Right lobe of liver (tissue), 6 donors: ENCODE data around the gene IRF8. TPM values are rescaled to one million over a fixed set of nuclear protein-coding genes. Genes with fewer than 3 reads are reported as not detected.
"Not testable (repeated sequence)": the region's sequence is repeated elsewhere in the genome, so short reads cannot be mapped to it uniquely, and the experiment has no call there.

ENCODE experiments used
- ATAC-seq, 4 donors: fragments of 200-7000 bp; cut with Tn5 transposase; one replicate each; pipeline ENCODE4 v1.9.1; 2020; ENCODE audit warnings: mild to moderate bottlenecking in 4 of 4, moderate library complexity in 4 of 4
- DNase-seq, 3 donors: peaks; one replicate each; pipeline ENCODE4 v3.0.0-alpha.2; 2020
- H3K27ac ChIP-seq, 3 donors: fragments of 200-600 bp; one replicate each; pipeline ENCODE4 v1.8.0; 2022
- H3K27me3 ChIP-seq, 2 donors: fragments of 200-600 bp; one replicate each; pipeline ENCODE4 v1.8.0; 2022
- H3K36me3 ChIP-seq, 4 donors: fragments of 200-600 bp; sonication (generic) in 1 of 4; one replicate each; pipeline versions ENCODE4 v1.5.1 to v1.8.0; 2017 to 2022; ENCODE audit warnings: control low read depth in 1 of 4
- H3K4me1 ChIP-seq, 4 donors: fragments of 200-600 bp; sonication (generic) in 1 of 4; one replicate each; pipeline versions ENCODE4 v1.5.1 to v1.8.0; 2017 to 2022; ENCODE audit warnings: control low read depth in 1 of 4
- H3K4me3 ChIP-seq, 3 donors: fragments of 200-600 bp; one replicate each; pipeline ENCODE4 v1.8.0; 2022
- H3K9me3 ChIP-seq, 4 donors: fragments of 200-600 bp; sonication (generic) in 1 of 4; one replicate each; pipeline versions ENCODE4 v1.5.1 to v1.8.0; 2017 to 2022; ENCODE audit warnings: control low read depth in 1 of 4
- POLR2A ChIP-seq: fragments of 450-650 bp; IDR thresholded peaks from one replicate; pipeline ENCODE4 v1.6.1; 2017; ENCODE audit warnings: antibody characterized with exemption, mild to moderate bottlenecking
- WGBS: methylation state at CpG from one replicate; pipeline ENCODE4 v1.1.6; 2018; ENCODE audit warnings: low coverage, low lambda C conversion rate; ENCODE audit not compliant: insufficient coverage; ENCODE audit errors: missing lambda C conversion rate; 5-methylcytosine and 5-hydroxymethylcytosine counted together
- intact Hi-C, 2 donors: fragments of 100-400 bp; cut with DNase I; formaldehyde crosslinking; loops; one replicate each; pipeline versions ENCODE4 v1.11.2 to v1.14.1; 2022
- total RNA-seq, 6 experiments: library from RNA; depleted of rRNA in 2 of 6; stranded (reverse); fragments of >200 nt in 2 of 6; fragmentation: NEBNext Ultra II Directional in 3 of 6; extraction: Animal tissue kit (Norgen Biotek cat#: 25700) in 3 of 6; gene quantifications; one replicate each; pipeline versions ENCODE4 v1.1.0 to v1.2.4, GENCODE V29; 2016 to 2023
- TF ChIP-seq, protein P1 (sequence below), 4 donors: fragments of 200-600 bp in 3 of 4; fragments of 450-650 bp in 1 of 4; IDR thresholded peaks; one replicate each; pipeline versions ENCODE4 v1.5.1 to v1.8.0; 2016 to 2022; ENCODE audit warnings: antibody characterized with exemption in 4 of 4, mild to moderate bottlenecking in 2 of 4
- donor health status: DM: no; HTN: yes; CAD: no.
- donor health status: DM: no; HTN: no; CAD: no.
- donor health status: DM: no; HTN: no; CAD: no.
- donor health status: DM: no; HTN: yes; CAD: no.
- donor health status: DM: no; HTN: yes; CAD: no.

The IRF8 gene
- total RNA-seq, 6 experiments from 2014 or later = 4.8 to 19.6 (median 14.6) TPM

- H3K27ac ChIP-seq = no peak overlapping the region
- H3K4me1 ChIP-seq = peaks cover 0 to 29% (median 6%) of the 10 kb centered on the region in 4 donors
- intact Hi-C loops = no loop called here
Measured at GRCh38 chr16:85903559-85903958, 4.6 kb downstream of the IRF8 start.

GRCh38 chr16:85905110-85906095 lies 6.4 kb downstream of the IRF8 start:
- no peaks in the 10 kb centered on the region for H3K27me3 ChIP-seq
- TF ChIP-seq, protein P1, sequence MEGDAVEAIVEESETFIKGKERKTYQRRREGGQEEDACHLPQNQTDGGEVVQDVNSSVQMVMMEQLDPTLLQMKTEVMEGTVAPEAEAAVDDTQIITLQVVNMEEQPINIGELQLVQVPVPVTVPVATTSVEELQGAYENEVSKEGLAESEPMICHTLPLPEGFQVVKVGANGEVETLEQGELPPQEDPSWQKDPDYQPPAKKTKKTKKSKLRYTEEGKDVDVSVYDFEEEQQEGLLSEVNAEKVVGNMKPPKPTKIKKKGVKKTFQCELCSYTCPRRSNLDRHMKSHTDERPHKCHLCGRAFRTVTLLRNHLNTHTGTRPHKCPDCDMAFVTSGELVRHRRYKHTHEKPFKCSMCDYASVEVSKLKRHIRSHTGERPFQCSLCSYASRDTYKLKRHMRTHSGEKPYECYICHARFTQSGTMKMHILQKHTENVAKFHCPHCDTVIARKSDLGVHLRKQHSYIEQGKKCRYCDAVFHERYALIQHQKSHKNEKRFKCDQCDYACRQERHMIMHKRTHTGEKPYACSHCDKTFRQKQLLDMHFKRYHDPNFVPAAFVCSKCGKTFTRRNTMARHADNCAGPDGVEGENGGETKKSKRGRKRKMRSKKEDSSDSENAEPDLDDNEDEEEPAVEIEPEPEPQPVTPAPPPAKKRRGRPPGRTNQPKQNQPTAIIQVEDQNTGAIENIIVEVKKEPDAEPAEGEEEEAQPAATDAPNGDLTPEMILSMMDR (IDR thresholded peaks at IDR 0.05) = no peak
- TF ChIP-seq POLR2A = no peak
- intact Hi-C loops = no loop called here
- peaks cover 0 to 29% (median 6%) of the 10 kb centered on the region in 4 donors for H3K4me1 ChIP-seq
- H3K36me3 ChIP-seq = peaks cover 0 to 27% (median 12%) of the 10 kb centered on the region in 4 donors
- H3K27ac ChIP-seq = peak overlapping the region in 1 of 3 donors; percentile 81
- no peaks in the 10 kb centered on the region for H3K9me3 ChIP-seq
- DNase-seq = no peak
- 72% methylated on average over 15 of the region's 20 CpGs for WGBS
- H3K4me3 ChIP-seq = no peak overlapping the region
- ATAC-seq = no peak

More at GRCh38 chr16:85903559-85903958, 4.6 kb downstream of the IRF8 start:
- Histone ChIP-seq H3K4me3 (no peak overlapping the region), H3K9me3 (no peaks in the 10 kb centered on the region), H3K36me3 (peaks cover 0 to 9% (median 3%) of the 10 kb centered on the region in 4 donors), H3K27me3 (no peaks in the 10 kb centered on the region)
- no peak for TF ChIP-seq POLR2A
- DNase-seq (no peak), ATAC-seq (no peak)
- 77% methylated on average over 5 of the region's 6 CpGs for WGBS

- DNase-seq (peak; percentile 84 to 95 (median 92)), ATAC-seq (peak; percentile 82 to 89 (median 87))
- WGBS = 25% methylated on average over 4 of the region's 13 CpGs
- H3K36me3 ChIP-seq = peaks cover 0 to 33% (median 16%) of the 10 kb centered on the region in 4 donors
- TF ChIP-seq, protein P1 (IDR thresholded peaks at IDR 0.05) = no peak
- no peak for TF ChIP-seq POLR2A
- peaks cover 0 to 27% (median 6%) of the 10 kb centered on the region in 4 donors for H3K4me1 ChIP-seq
- no peaks in the 10 kb centered on the region for H3K27me3 ChIP-seq
- H3K27ac ChIP-seq = peak overlapping the region in 2 of 3 donors; percentile 54 to 81
- no peaks in the 10 kb centered on the region for H3K9me3 ChIP-seq
- intact Hi-C loops = no loop called here
- H3K4me3 ChIP-seq = no peak overlapping the region
Measured at GRCh38 chr16:85906349-85906748, 7.4 kb downstream of the IRF8 start.

DNA sequence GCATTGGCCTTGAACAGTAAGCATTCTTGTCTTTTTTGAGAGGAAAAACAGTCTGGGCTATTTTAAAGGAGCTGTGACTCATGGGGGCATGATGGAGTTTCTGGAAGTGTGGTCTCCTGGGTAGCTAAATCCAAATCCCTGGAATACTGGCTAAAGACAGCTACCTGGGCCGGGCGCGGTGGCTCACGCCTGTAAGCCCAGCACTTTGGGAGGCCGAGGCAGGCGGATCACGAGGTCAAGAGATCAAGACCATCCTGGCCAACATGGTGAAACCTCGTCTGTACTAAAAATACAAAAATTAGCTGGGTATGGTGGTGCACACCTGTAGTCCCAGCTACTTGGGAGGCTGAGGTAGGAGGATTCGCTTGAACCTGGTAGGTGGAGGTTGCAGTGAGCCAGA lies 8.3 kb downstream of the IRF8 start:
- H3K4me1 ChIP-seq = peaks cover 0 to 25% (median 6%) of the 10 kb centered on the region in 4 donors
- H3K27ac ChIP-seq, H3K9me3 ChIP-seq, intact Hi-C loops, DNase-seq, H3K27me3 ChIP-seq, ATAC-seq, H3K4me3 ChIP-seq: not testable (repeated sequence)
- H3K36me3 ChIP-seq = peaks cover 0 to 34% (median 17%) of the 10 kb centered on the region in 4 donors
- 93% methylated on average over 9 of the region's 9 CpGs for WGBS

- Histone ChIP-seq H3K36me3 (peaks cover 0 to 34% (median 15%) of the 10 kb centered on the region in 4 donors), H3K27ac (peak overlapping the region in 1 of 3 donors; percentile 21), H3K4me3 (no peak overlapping the region), H3K4me1 (peaks cover 0 to 24% (median 0%) of the 10 kb centered on the region in 4 donors), H3K9me3 (no peaks in the 10 kb centered on the region), H3K27me3 (no peaks in the 10 kb centered on the region)
- 59% methylated on average over 3 of the region's 3 CpGs for WGBS
- DNase-seq (no peak), ATAC-seq (no peak)
- TF ChIP-seq, protein P1 (IDR thresholded peaks at IDR 0.05) = no peak
- TF ChIP-seq POLR2A = no peak
- intact Hi-C loops = no loop called here
Measured at GRCh38 chr16:85908444-85908843, 9.5 kb downstream of the IRF8 start.
